ENCODE measurements around the gene ADCY1.
"Not testable (repeated sequence)": the region's sequence is repeated elsewhere in the genome, so short reads cannot be mapped to it uniquely, and the experiment has no call there.

The ADCY1 gene

GRCh38 chr7:45712872-45713668 lies 138.9 kb downstream of the ADCY1 start:
- DNase-seq (ENCODE audit: low spot score) = no peak

DNA sequence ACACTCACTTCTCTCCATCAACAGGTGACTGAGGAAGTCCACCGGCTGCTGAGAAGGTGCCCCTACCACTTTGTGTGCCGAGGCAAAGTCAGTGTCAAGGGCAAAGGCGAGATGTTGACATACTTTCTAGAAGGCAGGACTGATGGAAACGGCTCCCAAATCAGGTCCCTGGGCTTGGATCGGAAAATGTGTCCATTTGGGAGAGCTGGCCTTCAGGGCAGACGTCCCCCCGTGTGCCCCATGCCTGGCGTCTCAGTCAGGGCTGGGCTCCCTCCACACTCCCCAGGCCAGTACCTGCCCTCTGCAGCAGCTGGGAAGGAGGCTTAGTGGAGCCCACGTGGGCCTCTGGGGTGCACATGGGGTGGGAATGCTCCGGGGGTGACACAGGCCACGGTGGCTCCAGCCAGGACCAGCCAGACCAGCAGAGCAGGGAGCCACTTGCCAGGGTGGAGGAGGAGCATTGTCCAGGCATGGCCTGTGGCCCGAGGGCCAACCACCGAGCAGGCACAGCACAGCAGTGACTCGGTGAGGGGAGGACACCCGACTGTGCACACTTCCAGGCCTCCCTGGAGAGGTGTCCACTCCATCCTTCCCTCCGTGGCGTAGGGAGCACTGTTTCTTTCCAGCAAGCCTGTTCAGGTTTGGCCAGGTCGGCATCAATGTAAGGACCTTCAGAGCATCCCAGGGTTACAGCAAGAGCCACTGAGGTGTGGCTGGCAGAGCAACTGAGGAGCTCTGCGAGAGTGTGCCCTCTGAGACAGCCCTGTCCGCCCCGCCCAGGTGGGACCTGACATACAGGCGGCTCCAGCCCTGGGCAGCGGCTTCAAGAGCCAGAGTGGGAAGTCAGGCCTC lies 139.7 kb downstream of the ADCY1 start:
- no peak for DNase-seq (ENCODE audit: low spot score)

GRCh38 chr7:45714521-45714820 lies 140.3 kb downstream of the ADCY1 start:
- no peak for DNase-seq (ENCODE audit: low spot score)

DNA sequence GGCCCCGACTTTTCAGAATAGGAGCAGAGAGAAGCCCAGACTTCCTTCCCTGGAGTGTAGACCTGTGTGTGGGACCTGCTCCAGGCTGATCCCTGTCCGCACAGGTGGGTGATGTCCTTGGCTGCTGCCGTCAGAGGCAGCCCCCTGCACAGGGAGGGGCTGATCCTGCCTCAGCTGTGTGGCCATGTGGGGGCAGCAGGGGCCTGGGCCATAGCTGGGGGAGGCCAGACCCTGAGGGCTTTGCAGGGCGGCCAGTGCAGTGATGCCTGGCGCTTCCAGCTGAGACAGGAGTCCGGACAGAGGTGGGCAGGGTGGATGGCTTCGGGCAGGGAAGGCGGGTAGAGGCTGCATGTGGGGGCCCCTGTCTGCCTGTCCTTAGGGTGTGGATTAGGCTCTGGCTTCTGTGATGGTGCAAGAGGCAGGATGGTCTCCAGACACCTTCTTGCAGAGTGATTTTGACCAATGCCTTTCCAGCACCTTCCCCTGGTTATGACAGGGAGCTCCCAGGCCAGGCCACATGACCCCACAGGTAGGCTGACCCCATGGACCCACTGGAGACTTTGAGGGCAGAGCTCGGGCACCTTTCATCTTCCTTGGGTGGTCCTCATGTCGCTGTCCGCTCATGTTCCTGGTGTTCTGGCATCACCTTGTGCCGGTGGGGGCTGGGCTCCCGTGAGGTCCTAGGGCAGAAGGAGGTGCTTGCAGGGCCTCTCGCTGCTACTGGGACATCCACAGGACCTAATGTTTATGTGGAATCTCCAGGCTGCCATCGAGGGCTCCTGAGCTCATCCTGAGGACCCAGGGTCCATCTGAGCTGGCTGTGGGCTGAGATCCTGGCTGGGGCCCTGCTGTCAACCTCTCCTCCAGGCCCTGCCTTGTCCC lies 141.5 kb downstream of the ADCY1 start:
- DNase-seq (ENCODE audit: low spot score) = no peak

DNA sequence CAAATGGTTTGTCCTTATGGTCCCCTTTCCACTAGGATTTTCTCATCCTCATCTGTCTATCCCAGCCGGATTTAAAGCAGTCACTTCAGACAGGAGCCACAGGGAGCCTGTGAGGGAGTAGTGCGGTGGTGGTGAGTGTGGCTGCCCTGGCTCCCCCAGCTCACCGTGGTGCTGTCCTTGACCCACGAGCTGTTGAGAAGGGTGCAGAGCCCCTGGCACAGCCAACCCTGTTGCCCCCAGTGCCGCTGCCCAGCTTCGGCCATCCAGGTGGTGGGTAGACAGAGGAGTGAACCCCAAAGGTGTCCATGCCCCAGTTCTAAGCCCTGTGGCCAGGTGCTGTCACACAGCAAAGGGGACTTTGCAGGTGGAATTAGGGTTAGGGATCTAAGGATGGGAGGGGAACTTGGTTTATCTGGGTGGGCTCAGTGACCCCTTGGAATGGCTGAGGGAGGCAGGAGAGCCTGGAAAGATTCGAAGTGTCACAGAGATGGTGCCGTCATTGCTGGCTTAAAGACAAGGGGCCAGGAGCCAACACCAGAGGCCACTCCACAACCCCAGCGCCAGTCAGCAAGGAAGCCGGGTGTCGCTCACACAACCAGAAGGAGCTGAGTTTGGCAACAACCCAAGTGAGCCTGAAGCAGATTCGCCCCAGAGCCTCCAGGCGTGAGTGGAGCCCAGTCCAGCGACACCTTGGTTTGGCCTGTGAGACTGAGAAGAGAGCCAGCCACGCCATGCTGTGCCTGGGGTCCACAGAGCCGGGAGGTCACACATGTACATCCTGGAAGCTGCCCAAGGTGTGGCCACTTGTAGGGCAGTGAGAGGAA lies 142.4 kb downstream of the ADCY1 start:
- no peak for DNase-seq (ENCODE audit: low spot score)

DNA sequence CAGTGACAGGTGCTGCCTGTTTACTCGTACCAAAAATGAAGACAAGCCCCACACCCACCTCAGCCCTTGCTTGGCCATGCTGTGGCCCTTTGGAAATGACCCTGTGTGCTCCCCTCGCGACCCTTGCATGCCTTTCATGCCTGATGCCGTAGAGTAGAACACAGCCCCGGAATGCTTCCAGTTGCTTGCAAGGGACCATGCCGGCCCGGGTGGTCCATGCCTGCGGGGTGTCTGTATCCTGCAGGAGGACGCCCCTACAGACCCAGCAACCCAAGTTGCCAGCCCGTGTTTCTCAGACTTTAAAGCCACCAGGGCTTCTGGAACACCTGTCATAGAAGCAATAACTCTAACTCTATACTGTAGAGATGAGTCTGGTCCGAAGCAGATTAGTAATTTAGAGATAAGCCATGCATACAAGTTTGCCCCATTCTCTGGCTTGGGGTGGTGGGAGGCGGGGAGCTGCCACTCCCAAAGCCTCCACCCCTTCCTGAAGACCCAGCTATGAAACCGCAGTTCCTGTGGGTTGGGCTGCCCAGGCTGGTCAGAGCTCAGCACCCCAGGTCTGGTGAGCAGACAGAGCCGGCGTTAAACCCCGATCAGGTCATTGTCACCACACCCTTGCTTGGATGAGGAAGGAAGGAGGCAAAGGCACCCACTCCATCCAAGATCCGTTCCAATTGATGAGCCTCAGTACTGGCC lies 143.5 kb downstream of the ADCY1 start:
- DNase-seq (ENCODE audit: low spot score) = no peak

DNA sequence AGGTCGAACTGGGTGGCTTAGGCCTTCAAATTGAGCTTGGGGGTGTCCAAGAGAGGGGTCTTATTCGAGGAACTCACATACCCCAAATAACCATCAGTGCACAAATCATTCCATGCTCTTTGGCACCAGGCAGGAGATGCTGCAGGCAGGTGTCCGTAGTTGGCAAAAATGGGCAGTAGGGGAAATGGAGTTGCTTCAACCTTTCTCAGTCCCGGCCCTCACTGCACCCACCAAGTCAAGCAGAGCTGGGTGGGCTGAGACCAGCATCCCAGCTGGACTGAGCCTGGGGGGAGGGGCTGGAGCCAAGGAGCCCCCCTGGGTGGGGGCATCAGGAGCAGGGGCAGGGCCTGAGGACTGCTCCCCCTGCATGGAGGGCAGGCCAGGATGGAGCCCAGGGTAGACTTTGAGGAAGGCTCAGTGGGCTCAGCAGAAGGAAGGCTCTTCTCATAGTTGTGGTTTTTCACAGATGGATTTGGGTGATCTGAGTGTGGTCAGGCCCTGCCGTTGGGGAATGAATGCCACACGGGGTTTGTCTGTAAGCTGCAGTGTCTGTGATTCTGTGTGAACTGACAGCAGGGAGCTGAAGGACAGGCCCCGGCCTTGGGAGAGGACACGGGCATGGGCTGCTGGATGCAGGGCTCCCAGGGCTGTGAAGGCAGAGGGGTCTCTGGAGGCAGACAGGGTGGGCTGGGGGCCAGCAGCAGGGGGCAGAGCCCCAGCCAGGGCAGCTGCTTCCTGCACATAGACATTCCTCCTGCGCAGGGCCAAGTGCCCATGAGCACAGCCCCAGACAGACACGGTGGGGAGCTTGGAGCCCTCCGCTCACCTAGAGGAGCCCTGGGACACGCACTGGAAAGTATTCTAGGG lies 144.5 kb downstream of the ADCY1 start:
- no peak for DNase-seq (ENCODE audit: low spot score)

DNA sequence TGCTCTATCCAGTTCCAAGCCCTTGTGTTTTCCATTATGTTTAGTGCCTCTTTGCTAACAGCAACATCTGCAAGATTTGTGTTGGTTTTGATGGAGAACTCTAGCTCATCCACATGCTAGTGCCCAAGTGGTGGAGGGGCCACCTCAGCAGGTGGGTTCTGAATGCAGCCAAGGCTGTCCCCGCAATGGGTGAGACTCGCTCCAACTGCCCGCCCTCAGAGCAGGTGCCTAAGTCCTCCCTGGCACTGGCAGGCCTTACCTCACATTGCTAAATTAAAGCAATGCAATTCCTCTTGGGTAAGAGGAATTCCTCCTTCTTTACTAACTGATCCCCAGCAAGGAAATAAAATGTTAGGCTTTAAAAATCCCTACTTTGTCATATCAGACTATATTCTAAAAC lies 146.8 kb downstream of the ADCY1 start:
- no peak for DNase-seq (ENCODE audit: low spot score)

- no peak for DNase-seq (ENCODE audit: low spot score)
Observed at GRCh38 chr7:45721686-45722598, 147.8 kb downstream of the ADCY1 start.

DNA sequence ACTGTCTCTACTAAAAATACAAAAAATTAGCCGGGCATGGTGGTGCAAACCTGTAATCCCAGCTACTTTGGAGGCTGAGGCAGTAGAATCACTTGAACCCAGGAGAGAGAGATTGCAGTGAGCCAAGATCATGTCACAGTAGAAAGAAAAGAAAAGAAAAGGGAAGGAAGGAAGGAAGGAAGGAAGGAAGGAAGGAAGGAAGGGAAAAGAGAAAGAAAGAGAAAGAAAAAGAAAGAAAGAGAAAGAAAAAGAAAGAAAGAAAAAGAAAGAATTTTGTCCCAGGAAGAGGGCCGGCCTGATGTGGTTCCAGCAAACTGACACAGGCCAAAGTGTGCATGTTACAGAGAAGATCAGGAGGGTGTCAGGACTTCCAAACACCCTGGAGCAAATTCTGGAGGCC lies 151.1 kb downstream of the ADCY1 start:
- not testable (repeated sequence) for DNase-seq (ENCODE audit: low spot score)

DNA sequence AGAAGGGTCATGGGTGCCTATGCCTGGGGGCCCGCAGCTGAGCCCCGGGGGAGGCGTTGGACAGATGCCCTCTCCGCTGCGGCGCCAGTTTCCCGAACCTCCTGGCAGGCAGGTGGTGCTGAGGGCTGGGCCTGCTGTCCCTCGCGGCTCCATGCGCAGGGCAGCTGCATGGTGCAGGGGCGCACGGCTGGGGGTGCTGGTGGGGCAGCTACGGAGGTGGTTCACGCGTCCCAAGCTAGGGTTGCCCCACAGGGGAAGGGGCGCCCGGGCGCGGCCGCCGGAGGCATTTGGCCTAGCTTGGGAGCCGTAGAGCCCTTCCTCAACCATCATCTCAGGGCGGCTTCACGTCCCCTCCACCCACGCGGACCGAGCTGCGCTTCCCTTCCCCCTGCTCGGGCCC lies 152.7 kb downstream of the ADCY1 start:
- no peak for DNase-seq (ENCODE audit: low spot score)

DNA sequence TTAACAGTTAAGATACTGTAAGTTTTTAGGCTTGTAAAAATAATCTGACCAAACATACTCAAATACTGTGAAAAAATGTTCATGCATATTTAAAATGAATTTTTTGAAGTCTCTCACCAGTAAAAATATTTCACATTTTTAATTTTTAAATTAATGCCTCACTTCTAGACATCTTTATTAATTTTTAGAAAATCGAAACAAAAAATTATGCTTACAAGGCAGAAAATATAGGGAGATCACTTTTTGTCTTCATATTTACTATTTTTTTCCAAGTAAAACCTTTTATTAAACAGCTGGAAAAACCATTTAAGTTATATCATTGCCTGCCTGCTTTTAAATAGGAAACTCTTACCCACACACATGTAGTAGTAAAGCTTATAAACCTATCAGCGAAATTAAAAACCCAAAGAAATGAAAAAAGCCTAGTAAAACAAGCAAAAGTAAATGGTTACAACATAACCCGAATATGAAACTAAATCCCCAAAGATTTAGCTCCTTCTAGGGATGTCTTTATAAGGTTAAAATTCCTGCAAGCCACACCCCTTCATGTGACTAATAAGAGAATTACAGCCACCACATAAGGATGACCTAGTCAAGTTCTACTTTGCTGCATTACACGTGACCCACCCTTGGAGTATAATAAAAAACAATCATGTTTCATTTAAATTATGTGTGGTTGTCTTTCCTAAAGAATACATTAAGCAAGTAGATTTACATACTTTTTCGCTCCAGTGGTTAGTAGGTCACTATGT lies 157.7 kb downstream of the ADCY1 start:
- DNase-seq (ENCODE audit: low spot score) = not testable (repeated sequence)

DNA sequence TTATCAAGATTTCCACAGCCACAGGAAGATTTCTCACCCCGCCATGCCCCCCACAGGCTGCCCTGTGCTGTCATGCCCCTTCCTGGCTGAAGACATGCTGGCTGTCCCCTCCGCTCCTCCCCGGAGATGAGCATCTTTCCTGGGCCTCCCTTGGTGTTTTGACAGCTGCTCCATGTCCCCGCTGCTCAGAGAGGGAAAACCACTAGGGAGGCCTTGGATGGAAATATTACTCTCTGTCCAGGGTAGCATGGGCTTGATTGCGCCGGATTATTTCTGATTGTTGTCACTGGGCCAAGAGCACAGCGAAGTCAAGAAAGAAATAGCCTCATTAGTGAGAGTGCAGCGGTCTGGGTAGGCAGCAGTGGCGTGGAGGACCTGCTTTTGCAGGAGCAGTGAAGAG lies 164.8 kb downstream of the ADCY1 start:
- not testable (repeated sequence) for DNase-seq (ENCODE audit: low spot score)

- DNase-seq (ENCODE audit: low spot score) = not testable (repeated sequence)
Observed at GRCh38 chr7:45740573-45740972, 166.4 kb downstream of the ADCY1 start.

DNA sequence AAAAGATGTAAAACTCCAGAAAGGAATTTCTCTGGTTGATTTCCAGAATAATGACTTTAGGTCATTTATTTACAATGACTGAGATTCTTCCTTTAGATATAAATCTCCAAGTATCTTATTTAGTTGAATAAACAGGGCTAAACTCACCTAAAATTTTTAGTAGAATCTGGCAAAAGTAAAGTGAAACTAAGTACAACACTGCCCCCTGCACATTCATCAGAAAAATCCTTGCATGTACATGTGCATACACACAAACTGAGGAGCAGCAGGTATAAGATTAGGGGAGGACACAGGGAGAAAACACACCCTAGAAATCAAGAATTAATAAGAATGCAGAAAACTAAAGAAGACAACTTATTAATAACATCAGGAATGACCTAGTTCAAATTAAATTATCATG lies 174.8 kb downstream of the ADCY1 start:
- not testable (repeated sequence) for DNase-seq (ENCODE audit: low spot score)

DNA sequence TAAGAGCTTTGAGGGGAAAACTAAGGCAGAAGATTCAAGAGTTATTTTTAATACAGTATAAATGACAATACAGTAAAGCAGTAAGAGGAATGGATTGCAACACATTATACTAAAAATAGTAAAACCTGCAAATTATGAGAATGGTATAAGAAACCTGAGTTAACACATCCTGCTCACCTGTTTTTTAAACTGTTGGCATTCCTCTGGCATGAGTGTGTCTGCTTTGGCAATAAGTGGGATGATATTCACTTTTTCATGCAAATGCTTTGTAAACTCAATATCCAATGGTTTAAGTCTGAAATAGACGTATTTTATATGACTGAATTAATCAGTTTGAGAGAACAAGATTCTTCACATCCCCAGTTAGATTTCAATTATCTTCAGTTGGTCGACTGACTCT lies 177.2 kb downstream of the ADCY1 start:
- not testable (repeated sequence) for DNase-seq (ENCODE audit: low spot score)

DNA sequence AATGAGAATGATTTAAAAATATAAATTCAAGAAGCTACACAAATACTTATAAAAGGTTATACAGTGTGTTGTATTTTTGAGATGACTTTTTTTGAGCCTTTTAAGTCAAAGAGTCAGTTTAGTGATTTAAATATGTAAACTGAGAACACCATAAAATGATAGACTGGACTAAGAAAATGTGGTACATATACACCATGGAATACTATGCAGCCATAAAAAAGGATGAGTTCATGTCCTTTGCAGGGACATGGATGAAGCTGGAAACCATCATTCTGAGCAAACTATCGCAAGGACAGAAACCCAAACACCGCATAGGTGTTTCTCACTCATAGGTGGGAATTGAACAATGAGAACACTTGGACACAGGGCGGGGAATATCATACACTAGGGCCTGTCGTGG lies 182.2 kb downstream of the ADCY1 start:
- not testable (repeated sequence) for DNase-seq (ENCODE audit: low spot score)

GRCh38 chr7:45756757-45757156 lies 182.6 kb downstream of the ADCY1 start:
- DNase-seq (ENCODE audit: low spot score) = not testable (repeated sequence)
